GM04504 (cell line): Measurements from ENCODE around the gene RIT2.

Experiments
- DNase-seq: peaks from one replicate; pipeline ENCODE4 v3.0.0-alpha.2; 2012; ENCODE audit warnings: low read depth

RIT2 gene

DNA sequence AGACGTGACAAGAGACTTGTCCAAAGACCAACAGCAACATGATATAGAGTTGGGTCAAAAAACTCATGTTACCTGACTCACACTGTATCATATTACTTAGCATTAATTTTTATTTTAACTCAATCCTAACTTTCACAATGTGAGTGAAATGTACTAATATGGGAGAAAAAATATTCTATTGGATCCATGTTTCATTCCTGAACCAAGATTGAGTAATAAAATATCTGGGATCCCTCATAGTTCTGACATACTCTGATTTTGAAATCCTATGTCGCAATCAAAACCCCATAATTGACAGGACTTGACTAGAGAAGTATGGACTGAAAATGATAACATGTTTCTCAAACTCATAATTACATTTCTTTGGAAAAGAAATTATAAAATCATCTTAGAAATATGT lies 190.4 kb downstream of the RIT2 start:
- no peak for DNase-seq

DNA sequence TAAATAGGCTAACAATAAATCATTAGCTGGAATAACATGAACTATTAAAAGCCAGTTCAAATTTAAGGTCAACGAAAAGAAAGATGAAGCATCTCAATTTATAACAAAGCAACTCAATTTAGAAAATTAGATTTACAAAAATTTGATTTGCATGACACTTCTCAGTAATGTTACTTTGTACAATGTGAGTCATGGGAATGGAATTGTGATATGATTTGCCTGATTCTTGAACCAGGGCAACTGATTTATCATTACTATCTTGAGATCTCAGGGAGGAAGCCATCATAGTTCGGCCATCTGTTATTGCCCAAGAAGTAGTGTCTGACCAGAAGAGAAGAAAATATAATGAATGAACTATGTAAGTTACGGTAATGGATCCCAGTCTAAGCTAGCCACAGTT lies 193.1 kb downstream of the RIT2 start:
- DNase-seq: no peak

DNA sequence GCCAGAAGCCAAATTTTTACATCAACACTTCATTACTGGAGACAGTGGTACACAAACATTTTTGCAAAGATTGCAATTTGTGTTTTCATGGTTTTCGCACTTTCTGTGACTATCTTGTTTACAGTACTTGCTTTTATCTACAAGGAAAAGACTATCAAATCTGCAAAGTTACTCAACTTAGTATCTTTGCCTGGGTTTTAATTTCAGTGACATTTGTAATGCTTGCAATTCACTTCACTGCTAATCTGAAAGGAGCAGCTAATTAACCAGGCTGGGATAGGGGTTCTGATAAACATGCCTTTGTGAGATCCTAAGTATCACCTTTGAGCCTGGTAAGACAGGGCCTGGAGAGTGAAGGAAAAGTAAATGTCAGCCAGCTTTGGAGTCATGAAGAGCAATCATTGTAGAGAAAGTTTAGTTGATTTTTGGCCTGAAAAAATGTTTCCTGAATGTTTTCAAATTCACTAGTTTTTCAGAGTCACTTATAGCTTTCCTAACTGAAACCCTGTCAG lies 194.2 kb downstream of the RIT2 start:
- no peak for DNase-seq

DNA sequence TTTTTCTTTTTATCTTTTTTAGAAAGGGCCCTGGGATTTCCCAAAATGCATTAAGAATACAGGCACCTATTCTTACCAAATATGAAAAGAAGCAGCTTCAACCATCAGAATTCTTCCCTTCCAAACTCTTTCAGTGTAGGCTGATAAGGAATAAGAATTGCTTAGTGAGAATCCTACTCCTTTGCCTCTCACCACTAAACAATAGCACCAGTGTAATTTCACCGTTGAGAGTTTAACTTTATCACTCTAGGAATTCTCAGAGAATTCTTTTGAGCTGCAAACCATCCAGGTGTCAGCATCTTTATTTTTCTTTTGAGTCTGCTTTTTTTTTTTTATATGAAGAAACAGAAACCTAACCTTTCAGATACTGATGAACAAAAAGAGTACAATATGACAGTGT lies 194.9 kb downstream of the RIT2 start:
- DNase-seq: no peak

DNA sequence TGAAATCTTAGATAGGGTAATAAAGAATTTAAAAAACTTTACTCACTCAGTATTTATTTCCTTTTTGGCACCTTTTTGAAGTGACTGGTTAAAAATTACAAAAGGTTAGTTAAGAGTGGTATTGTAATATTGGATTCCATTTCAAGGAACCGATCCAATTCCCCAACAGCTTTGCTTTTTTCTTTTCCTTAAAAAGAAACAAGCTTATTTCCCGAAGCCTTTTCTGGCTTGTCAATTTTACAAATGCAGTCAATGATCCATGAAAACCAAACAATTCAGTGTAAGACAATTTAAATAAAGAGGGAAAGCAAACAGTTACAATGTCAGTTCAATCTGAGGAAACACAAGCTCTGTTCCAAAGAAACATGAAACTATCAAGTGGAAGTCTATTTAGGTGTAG lies 200.2 kb downstream of the RIT2 start:
- DNase-seq: no peak

DNA sequence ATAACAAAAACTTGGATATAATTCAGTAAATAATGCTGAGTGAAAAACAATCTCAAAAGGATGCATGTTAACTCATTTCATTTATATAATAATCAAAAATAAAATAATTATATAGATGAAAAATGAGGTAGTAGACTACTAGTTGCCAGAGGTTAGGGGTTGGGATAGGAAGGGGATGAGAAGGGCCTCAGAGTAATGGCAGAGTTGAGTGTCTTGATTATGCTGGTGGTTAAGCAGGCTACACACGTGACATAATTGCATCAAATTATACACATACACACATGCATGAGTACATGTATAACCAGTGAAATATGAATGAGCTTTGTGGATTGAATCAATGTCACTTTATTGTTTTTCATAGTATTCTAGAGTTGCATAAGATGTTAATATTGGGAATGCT lies 201.0 kb downstream of the RIT2 start:
- DNase-seq: no peak

DNA sequence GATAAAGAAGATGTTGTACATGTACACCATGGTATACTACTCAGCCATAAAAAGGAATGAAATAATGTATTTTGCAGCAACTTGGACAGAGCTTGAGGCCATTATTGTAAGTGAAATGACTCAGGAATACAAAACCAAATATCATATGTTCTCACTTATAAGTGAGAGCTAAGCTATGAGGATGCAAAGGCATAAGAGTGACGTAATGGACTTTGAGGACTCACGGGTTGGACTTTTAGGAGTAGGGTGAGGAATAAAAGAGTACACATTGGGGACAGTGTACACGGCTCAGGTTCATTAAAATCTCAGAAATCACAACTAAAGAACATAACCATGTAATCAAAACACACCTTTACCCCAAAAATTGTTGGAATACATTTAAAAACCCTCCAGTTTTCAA lies 206.4 kb downstream of the RIT2 start:
- DNase-seq: no peak

DNA sequence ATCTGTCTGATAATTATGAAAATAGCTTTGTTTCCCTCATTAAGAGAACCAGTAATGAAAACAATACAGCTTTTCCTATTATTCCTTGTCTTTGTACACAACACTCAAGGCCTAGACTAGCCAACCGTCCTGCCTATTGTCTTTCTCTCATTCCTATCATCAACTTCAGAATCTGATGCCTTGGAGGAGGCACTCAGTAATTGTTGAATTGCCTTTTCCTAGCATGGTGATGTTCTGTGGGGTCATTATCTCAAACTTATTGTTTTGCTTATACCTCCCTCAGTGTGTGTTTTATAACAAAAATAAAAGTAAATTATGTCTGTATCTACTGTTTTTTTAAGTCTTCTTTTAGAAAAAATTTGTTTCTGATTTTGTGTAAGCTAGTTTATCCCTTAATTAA lies 208.7 kb downstream of the RIT2 start:
- no peak for DNase-seq

DNA sequence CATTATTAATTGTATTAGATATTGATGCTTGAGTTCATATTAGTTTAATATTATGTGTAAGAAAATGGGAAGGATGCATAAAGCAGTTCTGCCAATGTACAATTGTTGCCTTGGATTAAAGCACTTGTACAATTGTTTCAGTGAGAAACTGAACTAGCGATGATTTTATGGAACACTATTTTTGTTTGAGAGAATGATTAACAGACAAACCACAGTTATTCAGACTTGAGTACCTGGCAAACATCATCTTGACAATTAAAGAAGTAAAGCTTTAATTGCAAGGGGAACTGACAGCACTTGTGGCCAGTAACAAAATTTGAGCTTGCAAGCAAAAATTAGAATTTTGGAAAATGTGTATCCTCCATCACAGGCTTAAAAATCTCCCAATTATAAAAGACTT lies 214.3 kb downstream of the RIT2 start:
- no peak for DNase-seq

DNA sequence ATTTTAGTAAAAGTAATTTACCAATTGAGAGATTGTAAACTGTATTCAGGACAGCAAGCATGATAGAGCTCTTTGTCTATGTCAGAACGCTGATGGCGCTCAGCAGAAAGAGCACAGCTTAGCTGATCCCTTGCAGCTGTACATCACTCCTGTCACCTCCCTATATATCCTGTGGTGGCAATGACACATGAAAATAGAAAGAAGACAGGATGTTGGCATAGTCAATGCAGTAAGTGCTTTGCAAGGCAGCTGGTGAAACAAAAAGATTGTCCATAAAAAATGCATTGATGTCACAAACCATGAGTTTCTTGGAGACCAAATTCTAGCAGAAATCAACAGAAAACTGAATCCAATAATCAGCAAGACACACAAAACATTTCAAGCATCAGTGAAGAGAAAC lies 221.5 kb downstream of the RIT2 start:
- no peak for DNase-seq

DNA sequence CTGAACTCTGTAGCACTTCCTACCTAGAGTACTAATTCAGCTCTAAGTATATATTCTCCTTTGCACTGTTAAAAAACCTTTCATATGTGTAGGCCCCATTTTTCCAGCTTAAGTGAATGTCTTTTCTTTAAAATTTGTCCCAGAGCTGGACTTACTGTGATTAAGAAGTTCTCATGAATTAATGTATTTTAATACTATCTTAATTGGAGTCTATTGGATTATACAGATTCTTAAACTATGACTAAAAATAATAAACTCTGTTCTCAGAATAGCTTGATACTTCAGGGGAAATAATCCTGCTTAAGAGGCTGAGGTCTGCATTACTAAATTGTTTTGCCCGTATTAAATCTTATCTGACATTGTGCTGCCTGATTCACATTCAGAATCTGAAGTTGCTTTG lies 223.3 kb downstream of the RIT2 start:
- no peak for DNase-seq

DNA sequence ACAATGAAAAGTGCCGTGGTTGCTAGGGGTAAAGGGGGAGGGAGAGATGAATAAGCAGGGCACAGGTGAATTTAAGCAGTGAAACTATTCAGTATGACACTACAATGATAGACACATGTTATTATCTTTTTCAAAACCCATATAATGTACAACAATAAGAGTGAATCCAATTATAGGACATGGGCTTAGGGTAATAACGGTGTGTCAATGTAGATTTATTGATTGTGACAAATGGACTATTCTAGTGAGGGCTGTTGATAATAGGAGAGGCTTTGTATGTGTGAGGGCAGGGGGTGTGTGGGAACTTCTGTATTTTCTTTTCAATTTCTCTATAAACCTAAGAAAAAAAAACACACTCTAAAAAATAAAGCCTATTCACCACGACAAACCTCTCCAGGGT lies 223.8 kb downstream of the RIT2 start:
- no peak for DNase-seq

DNA sequence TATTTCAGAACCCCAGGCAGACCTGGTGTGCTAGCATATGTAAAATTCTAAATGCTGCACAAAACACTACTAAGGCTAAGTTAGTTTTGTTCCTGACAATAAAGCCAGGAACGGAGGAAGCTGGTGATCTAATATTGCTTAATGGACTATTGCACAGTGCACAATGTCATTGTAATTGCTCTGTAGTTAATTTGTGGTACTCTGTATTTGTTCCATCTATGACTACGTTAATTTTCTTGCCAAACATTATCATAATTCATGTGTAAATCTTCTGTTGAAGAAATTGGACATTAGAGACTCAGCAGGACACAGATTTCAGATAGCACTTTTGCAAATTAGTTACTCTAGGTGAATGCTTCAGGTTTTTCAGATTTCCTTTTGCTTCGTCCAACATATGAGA lies 232.3 kb downstream of the RIT2 start:
- DNase-seq: no peak

DNA sequence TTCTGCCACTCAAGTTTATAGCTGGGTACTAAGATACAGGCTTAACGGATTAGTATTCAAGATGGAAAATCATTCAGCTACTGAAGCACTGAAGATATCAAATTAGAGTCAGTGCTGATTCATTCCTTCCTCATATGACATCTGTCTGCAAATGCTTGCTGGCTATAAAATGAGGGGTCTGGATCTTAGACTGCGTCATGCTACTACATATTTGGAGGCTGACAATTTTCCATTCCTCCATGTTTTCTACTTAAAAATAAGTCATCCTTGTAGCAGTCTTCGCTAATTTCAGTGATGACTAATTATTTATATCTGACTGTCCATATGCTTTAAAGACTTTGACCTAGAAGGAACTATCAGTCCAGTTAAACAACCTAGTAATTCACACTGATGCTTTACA lies 233.4 kb downstream of the RIT2 start:
- no peak for DNase-seq

DNA sequence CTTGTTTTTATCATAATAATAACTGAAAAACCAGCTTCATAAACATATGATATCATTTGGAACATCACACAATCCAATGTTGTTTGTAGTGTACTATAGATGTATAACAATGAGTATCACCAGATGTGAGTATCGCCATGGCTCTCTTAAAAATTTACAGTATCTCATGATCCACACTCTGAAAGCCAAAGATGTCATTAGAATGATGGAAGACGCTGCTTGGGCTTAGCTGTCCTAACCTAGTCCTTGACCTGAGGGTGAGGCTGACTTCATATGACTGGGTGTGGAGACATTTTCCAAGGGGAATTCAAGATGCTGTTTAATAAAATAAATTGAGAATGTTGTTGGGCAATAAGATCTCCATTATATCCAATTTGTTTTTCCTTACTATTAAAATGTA lies 242.6 kb downstream of the RIT2 start:
- no peak for DNase-seq

DNA sequence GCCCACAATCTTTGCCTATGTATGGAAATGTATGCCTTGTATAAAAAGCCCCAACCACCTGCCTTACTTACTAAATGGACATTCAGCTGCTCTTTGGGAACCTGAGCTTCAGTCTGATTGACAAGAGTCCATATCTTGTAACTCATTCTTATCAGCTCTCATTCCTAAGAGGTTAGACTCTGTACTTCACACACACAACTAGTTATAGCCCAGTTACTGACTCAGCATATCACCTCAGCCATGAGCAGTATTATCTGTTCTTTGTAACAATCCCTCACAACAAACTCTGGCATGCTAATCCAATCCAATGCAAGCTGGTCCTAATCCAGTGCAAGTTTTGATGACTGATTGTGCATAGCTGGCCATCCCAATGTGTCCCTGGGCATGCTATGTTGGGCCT lies 250.6 kb downstream of the RIT2 start:
- no peak for DNase-seq

DNA sequence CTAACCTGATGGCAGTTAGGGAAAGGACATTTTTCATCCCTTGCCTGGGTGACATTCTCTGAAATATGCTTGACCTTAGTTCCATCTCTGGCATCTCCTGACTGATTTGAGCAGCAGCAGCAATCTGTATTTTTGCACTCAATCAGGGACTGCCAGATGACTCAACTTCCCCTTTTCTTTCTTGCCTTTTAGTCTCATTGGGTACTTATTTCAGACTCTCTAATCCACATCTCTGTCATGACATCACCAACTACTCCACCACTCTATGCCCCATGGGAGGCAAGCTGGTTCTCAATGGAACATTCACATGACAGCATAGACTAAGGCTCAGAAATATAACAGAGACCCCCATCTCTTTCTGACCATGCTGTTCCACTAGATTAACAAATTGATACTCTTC lies 254.2 kb downstream of the RIT2 start:
- no peak for DNase-seq

DNA sequence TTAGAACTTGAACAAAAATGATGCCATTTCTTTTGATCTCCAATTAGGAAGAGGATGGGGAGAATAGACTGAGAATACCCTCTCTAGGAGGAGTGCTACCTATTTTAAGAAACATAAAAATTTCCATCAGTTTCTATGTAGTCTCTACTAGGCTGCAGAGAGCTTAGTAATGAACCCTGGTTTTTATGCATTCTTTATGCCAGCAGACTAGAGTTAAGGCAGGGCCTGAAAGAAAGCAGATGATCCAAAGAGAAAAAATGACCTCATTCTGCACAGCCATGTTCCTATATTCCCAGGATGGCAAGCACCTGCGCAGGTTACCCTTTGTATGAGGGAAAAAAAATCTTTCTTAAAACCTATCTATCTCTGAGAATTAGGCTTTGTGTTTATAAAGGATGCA lies 254.9 kb downstream of the RIT2 start:
- no peak for DNase-seq

DNA sequence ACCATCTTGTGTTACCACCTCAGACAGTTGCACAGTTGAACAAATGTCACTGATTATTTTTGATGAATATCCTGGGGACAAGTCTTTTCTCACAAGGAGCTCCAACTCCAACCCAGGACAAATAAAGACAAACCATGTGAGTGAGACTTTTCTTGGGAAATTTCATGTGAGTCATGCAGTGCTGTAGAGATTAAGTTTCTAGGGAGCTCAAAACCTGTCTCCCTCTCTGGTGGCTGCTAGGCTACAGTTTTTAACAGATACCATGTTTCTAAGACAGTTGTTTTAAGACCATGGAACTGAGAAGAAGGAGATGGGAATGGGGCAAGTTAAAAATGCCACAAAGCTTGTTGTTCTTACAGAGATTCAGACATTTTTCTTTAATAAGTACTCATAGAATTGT lies 255.5 kb downstream of the RIT2 start:
- no peak for DNase-seq

DNA sequence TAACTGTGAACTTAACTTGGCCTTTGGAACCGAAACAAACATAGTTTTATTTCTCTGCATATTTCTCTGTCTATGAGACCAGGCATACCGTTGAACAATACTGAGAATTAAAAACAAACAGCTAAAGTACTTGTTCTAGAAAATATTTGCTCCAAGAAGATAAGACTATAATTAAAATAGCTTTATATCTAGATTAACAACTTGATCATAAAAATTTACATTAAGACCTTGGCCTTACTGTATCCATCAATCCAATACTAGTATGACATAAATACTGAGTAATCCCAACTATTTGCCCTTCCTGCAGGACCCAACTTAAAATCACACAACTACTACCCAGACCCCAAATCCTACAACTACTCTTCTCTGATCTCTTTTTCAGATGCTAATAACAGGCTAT lies 260.9 kb downstream of the RIT2 start:
- DNase-seq: no peak

DNA sequence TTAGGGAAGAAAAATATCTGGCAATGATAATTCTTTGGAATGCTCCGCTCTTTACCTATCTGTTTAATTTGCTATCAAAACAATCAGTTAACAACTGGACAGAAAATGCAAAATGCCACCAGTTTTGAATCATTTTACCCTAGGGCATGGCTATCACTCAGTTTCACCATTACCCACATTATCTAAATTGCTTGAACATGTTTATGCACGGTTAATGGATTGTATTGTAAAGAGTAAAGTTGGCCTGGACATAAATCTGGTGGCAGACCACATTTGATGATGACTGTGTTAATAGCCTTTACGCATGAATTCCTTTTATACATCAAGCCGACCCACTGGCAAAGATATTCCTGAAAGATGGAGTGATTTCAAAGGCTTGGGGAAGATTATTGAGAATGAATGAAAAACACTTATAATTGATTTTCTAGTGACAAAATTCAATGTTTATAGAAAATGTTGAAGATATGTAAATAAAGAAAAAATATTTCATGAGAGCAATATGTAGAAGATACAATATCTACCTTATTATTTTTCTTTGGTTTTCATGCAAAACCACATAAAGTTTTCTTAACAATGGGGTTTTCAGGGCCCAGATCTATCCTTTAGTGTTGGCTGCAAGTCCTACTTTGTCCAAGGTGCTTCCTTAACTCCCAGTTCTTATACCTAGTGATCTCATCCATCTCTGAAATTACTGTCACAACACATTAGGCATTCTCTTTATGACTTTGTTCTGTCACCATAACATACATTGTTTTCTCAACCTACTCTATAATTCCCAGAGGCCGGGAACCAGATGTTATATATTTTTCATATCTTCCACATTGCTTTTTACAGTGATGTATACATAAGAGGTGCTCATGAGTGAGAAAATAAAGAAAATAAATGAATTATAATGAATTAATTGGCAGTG lies 265.1 kb downstream of the RIT2 start:
- DNase-seq: no peak

DNA sequence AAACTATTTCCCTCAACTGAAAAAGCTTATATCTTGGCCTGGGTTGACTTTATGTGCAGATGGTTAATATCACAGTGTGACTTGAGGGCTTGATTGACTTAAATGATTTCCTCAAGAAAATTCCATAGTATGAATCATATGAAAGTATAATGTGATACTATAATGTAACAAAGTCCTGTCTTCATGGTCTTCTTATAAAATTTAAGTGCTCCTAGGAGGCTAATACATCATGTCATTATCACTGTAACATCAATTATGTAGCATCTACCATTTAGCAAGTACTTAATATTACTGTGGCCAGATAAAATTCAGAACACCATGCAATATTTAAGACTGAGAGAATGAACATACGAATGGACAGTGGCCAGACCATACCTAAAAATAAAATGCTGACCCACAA lies 276.1 kb downstream of the RIT2 start:
- DNase-seq: no peak

DNA sequence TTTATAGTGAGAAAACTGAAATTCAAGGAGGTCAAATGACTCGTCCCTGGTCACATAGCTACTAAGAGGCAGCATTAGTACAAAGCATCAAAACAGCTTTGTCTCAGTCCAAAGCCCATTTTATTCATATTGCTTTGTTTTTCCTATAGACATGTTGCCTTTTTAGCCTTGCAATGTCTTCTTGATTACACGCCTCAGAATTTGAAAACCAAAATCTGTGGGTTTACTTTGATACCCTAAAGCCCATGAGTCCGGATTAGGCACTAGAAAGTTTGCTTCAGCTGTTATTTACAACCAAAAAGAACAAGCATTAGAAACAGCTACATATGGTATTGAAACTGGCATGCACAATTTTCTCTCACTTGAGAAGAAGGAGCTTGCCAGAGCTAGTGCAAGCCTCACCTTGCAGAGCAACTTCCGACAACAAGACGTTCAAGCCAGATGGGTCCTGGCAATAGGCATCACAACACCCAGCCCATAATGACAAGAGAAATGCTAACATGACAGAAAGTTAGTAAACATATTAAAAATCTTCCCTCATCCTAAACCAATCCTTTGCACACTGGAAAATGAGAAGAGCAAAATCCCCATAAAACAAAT lies 276.8 kb downstream of the RIT2 start:
- DNase-seq: no peak

DNA sequence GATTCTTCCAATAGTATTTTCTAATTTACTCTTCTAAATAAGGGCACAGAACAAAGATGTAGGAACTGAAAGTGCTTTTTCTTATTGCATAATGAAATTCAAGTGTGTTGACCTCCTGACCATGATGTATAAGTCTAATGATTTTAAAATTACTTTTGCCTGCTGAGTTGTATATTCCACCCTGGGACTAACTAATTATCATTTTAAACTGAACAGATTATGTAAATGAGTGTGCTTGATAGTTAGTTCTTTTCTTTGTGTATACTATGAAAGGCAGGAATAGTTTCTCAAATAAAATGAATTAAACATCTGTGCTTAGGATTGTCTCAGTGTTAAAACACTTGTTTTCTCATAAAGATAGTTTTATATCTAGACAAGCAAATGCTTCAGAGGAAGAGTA lies 284.5 kb downstream of the RIT2 start:
- no peak for DNase-seq
